Stimulated activated CD8-positive, alpha-beta memory T cell treated with anti-CD3 and anti-CD28 coated beads, Interleukin-2, amount 100 ng/mL, for 1 hour (primary cell): ENCODE data around the gene NPDC1.

ENCODE experiments used
- DNase-seq, 2 donors: peaks; one replicate each; pipeline ENCODE4 v3.0.0-alpha.2; 2020; ENCODE audit warnings: low read depth in 2 of 2

The NPDC1 gene

DNA sequence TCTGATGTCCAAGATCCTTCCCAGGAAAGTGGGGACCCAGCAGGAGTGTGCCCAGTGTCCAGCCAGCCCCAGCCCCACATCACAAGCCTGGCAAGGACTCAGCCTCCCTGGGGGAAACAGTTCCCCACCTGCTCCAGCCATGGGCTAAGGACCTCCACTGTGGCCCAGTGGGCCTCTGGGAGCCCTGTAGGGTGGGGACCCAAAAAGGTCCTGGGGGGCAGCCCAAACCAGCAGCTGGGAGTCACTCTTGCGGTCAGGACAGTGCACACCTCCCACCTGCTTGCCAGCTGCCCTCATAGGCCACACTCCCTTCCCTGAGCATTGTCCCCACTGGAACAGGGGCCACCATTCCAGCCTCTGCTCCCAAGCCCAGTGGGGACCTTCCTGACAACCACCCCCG lies 19.6 kb downstream of the NPDC1 start:
- no peak for DNase-seq

DNA sequence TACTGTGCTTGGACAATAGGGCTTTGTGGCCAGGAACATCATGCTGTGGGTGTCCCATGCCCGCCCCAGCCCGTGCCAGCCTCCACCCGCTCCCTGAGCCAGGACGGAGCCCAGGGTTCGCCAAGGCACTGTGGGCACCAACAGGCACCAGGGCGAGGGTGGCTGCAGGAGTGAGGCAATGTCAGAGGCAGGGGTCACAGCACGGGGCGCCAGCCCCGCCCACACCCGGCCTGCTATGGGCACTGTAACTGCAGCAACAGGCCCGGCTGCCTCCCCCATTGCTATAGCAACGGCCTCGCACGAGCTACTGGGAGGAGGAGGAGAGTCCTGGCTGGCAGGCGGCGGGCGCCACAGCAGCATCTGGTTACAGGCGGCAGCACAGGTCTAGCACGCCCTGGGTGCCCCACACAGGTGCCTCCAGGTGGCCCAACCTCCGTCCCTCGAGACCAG lies 20.4 kb downstream of the NPDC1 start:
- DNase-seq = no peak

- no peak for DNase-seq
These were observed 22.4 kb downstream of the NPDC1 start for GRCh38 chr9:137023583-137023991.

DNA sequence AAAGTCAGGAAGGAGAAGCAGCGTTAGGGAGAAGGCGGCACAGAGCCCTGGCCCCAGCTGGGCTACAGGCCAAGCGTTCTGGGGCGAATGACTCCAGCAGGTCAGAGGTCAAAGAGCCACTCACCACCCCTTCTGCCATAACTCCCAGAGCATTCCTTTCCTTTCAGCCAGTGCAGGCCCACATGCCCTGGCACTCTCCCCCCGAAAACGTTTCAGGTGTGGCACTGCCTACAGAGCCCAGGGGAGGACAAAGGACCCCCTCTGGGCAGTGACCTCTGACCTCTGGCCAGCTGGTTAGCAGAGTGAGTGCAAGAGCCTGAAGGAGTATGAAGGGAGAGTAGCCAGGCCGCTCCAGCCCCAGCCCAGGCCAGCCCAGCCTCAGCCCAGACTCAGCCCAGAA lies 22.8 kb downstream of the NPDC1 start:
- no peak for DNase-seq

GRCh38 chr9:137022662-137023008 lies 23.3 kb downstream of the NPDC1 start:
- DNase-seq = no peak

DNA sequence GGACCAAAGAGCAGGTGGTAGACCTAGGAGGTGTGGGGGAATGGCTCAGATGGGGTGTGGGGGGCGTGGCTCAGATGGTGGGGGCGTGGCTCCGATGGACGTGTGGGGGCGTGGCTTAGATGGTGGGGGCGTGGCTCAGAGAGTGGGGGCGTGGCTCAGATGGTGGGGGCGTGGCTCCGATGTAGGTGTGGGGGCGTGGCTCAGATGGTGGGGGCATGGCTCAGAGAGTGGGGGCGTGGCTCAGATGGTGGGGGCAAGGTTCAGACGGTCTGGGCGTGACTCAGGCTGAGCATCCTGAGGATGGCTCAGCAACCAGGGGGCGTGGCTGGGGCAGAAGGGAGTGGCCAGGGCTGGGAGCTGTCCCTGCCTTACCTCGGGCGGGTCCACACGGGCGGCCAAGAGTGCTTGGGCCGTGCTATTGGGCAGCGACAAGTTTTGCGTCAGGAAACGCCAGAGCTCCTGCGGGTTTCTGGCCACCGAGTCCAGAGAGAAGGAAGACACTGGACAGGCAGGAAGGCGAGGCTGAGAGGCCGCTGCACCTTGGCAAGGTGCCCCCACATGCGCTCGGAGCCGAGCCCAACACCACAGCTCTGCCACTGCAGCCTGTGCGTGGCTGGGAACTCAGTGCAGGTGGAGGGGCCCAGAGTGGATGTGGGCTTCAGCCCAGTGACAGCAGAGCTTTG lies 23.9 kb downstream of the NPDC1 start:
- DNase-seq = peak; percentile 39 to 55

DNA sequence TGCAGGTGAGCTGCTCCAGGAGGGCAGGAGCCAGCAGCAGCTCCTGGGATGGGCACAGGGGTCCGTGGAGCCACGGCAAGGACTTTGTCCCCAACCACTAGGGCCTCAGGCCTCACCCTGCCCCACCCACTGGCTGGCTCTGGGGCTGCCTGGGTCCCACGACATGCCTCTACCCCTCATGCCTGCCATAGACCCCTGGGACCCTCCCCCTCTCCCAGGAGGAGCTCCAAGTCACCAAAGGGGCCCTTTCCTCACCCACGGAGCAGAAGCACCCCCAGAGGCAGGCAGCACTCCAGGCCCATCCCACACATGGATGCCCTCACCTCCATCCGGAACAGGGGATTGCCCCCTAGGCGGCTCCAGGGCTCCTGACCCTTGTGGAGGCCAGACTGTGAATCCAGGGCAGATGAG lies 24.4 kb downstream of the NPDC1 start:
- no peak for DNase-seq

DNA sequence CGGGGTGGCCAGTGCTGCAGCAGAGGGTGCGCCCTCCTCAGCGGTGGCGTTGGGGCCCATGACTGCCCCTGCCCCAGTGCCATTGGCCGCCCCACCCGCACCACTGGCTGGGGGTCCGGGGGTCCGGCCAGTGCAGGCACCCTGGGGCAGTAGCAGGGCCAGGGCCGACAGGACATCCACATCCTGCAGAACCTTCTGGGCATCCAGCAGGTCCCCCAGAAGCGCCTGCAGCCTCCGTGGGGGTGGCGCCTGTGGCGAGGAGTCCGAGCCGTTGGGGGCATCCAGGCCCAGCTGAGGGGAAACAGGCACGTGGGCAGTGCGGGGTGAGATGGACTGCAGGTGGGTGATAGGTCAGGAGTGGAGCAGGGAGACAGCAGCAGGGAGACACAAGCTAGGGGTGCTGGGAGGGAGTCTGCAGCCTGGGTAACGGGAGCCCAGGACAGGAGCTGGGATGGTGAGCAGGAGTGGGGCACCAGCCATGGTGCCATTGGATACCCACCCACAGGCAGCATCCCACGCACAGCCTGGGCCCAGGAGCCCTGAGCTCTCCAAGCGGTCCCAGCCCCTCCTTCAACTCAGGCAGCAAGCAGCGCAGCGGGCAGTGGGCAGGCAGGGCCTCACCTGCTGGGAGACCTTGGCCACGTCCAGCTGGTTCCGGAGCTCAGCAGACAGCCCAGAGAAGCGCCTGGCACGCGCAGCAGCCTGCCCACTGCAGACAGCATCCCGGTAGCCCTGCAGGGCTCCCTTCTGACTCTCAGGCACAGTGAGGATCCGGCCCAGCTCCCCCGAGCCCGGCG lies 25.0 kb downstream of the NPDC1 start:
- DNase-seq = no peak

GRCh38 chr9:137019891-137020683 lies 25.9 kb downstream of the NPDC1 start:
- DNase-seq = no peak

DNA sequence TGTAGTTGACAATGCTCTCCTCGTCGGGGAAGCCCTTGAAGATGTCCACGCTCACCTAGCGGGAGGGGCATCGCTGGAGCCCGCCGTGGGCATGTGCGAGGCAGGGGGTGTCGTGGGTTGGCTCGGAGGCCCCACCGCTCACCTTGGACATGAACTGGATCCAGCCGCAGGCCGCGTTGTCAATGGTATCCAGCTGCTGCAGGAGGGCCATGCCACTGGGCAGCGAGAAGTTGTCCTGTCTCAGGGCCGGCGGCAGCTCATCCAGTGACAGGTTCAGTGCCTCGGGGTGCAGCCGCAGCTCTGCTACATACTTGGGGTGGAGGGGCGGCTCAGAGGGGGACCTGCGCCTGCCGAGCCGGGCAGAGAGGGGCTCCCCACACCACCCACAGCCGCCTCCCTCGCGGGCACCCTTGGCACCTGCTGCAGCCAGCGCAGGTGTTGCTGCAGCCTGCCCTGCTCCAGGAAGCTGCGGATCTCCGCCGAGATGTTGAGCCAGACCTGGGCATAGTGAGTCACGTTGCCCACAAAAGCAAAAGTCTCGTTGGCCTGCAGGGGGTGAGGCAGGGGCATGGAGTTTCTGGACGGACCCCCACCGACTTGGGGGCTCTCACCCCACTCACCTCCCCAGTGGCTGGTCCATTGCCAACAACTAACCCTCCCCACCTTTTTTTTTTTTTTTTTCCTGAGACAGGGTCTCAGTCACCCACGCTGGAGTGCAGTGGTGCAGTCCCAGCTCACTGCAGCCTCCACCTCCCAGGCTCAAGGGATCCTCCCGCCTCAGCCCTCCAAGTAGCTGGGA lies 27.0 kb downstream of the NPDC1 start:
- DNase-seq = no peak

- DNase-seq = no peak
These were observed 28.0 kb downstream of the NPDC1 start for GRCh38 chr9:137017791-137018497.

GRCh38 chr9:137017071-137017470 lies 28.9 kb downstream of the NPDC1 start:
- DNase-seq = no peak

GRCh38 chr9:137016436-137016835 lies 29.5 kb downstream of the NPDC1 start:
- DNase-seq = no peak

DNA sequence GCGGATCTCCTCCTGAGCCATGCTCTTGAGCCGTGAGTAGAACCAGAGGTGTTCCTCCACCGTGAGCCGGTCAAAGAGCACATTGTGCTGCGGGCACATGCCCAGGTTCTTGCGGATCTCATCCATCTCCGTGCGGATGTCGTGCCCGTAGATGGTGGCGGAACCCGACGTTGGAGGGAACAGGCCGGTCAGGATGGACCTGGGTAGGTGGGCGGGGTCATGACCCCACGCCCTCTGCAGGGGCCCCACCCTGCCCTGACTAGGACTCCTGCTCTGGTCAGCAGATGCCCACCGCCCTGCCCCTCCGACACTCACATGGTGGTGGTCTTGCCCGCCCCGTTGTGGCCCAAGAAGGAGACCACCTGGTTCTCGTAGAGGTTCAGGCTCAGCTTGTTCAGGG lies 30.0 kb downstream of the NPDC1 start:
- no peak for DNase-seq

DNA sequence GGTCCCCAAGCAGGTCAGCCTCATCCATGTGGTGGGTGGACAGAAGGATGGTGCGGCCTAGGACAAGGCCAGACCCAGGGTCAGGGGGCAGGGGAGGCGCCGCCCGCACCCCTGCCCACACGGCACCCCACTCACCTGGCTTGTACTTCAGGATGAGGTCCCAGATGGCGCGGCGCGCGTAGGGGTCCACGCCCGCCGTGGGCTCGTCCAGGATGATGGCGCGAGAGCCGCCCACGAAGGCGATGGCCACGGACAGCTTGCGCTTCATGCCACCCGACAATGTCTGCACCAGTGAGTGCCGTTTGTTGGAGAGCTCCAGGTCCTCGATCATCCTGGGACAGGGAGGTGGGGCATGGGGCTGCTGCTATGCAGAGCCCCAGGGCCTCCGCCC lies 30.4 kb downstream of the NPDC1 start:
- DNase-seq = no peak

- no peak for DNase-seq
These were observed 31.0 kb downstream of the NPDC1 start for GRCh38 chr9:137014776-137015539.

DNA sequence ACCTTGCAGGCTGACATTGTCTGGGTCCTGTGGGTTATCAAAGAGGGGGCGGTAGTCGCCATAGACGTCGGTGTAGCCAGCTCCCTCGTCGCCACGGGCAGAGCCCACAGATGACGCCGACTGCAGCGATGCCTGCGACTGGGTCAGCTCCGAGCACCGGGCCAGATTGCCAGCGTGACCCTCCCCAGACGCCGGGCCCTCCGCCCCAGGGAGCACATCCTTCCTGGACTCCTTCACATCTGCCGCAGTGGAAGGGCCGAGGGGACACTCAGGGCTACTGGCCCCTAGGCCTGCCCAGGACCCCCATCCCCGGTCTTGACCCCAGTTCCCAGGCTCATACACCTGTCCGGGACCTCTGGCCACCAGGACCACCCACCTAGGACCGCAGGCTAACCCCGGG lies 31.8 kb downstream of the NPDC1 start:
- no peak for DNase-seq

GRCh38 chr9:137013571-137013940 lies 32.4 kb downstream of the NPDC1 start:
- DNase-seq = no peak

DNA sequence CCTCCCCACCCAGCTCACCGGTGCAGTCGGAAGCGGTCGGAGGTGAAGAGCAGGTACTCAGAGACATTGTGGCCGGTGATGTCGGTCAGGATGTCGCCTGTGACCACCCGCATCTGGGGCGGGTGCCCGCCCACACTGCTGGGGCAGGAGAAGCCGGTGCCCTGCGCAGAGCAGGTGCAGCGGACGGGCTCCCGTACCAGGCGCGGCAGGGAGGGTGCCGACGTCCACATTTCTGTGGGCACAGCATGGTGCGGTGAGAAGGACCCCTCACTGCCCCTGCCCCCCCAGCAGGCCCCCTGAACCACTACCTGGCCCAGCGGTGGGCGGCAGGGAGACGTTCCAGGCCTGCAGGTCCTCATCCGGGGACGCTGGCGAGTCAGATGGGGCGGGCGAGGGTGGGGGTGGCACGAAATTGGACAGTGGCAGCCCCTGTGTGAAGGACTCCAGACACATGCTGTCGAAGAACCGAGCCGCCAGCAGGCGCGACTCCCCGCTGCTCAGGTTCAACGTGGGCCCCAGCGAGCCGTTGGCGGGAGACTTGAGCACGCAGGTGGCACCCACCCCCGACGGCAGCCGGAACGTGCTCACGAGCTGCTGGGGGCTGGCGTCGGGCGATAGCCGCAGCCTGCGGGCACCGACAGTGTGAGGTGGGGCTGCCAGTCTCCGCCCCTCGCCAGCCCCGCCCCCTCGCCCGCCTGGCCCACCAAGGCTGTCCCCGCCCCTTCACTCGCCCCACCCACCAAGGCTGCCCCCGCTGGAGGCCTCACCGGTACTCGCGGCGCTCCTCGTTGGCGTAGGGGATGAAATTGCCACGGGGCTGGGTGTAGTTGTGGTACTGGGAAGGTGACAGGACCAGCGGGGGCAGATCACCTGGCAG lies 33.0 kb downstream of the NPDC1 start:
- no peak for DNase-seq
